HepG2 (cell line): Measurements from ENCODE around the gene CTXN1. TPM values are rescaled to one million over a fixed set of nuclear protein-coding genes. Genes with fewer than 3 reads are reported as not detected.
A peak's percentile ranks its signal among the peaks of the same experiment; 100 is the strongest.

Experiments
- CHD4 ChIP-seq: fragments of 200-600 bp; sonication (generic); IDR thresholded peaks from 2 replicates; pipeline ENCODE4 v1.7.0; 2017; ENCODE audit warnings: mild to moderate bottlenecking, low read length, borderline replicate concordance
- GTF3A ChIP-seq: sonication (generic); formaldehyde crosslinking; conservative IDR thresholded peaks from 2 replicates; pipeline ENCODE4 v1.4.0; 2020; ENCODE audit warnings: mild to moderate bottlenecking, missing genetic modification reagents
- HNRNPH1 ChIP-seq: fragments of 200-400 bp; formaldehyde crosslinking; optimal IDR thresholded peaks from 2 replicates; pipeline ENCODE3; 2017; ENCODE audit warnings: mild to moderate bottlenecking, low read depth, low read length
- IKZF4 ChIP-seq: sonication (generic); formaldehyde crosslinking; IDR thresholded peaks from 2 replicates; pipeline ENCODE4 v1.5.1; 2020; ENCODE audit warnings: borderline replicate concordance, mild to moderate bottlenecking, low read depth, missing genetic modification reagents; ENCODE audit errors: not compliant biosample characterization
- KMT2B ChIP-seq: IDR thresholded peaks from 2 replicates; pipeline ENCODE4 v1.6.1; 2016; ENCODE audit warnings: missing genetic modification reagents, missing compliant biosample characterization
- MXI1 ChIP-seq: IDR thresholded peaks from 3 replicates; pipeline ENCODE4 v1.6.1; 2012; ENCODE audit warnings: low read depth, low read length, inconsistent platforms, borderline replicate concordance
- NBN ChIP-seq: fragments of 450-650 bp; conservative IDR thresholded peaks from 2 replicates; pipeline ENCODE4 v1.6.1; 2017
- NCOR1 ChIP-seq: fragments of 200-600 bp; sonication (generic); IDR thresholded peaks from 2 replicates; pipeline ENCODE4 v1.7.0; 2017; ENCODE audit warnings: antibody characterized with exemption, low read length, borderline replicate concordance
- NFYC ChIP-seq: IDR thresholded peaks from 2 replicates; pipeline ENCODE4 v1.6.1; 2016; ENCODE audit warnings: missing genetic modification reagents, missing compliant biosample characterization
- NR2F2 ChIP-seq: IDR thresholded peaks from 2 replicates; pipeline ENCODE4 v1.6.1; 2012; ENCODE audit warnings: low read depth, inconsistent platforms, borderline replicate concordance
- RFX1 ChIP-seq: fragments of 450-650 bp; IDR thresholded peaks from 2 replicates; pipeline ENCODE4 v1.6.1; 2017
- RXRA ChIP-seq: sonication (generic); formaldehyde crosslinking; IDR thresholded peaks from 2 replicates; pipeline ENCODE4 v1.5.1; 2020; ENCODE audit warnings: missing genetic modification reagents
- SETDB1 ChIP-seq: sonication (generic); formaldehyde crosslinking; IDR thresholded peaks from 2 replicates; pipeline ENCODE4 v1.5.1; 2020; ENCODE audit warnings: missing genetic modification reagents, mild to moderate bottlenecking, borderline replicate concordance
- SRSF4 ChIP-seq: fragments of 200-400 bp; formaldehyde crosslinking; IDR thresholded peaks from one replicate; pipeline ENCODE4 v1.6.1; 2018; ENCODE audit warnings: mild to moderate bottlenecking, low read depth, low read length, moderate library complexity; ENCODE audit not compliant: poor library complexity, severe bottlenecking
- ZMYM2 ChIP-seq: sonication (generic); formaldehyde crosslinking; IDR thresholded peaks from 2 replicates; pipeline ENCODE4 v1.8.0; 2022; ENCODE audit warnings: mild to moderate bottlenecking, missing genetic modification reagents
- ZNF232 ChIP-seq: sonication (generic); formaldehyde crosslinking; IDR thresholded peaks from 2 replicates; pipeline ENCODE4 v1.4.0; 2020; ENCODE audit warnings: missing genetic modification reagents, borderline replicate concordance
- ZNF547 ChIP-seq: sonication (generic); formaldehyde crosslinking; IDR thresholded peaks from 2 replicates; pipeline ENCODE4 v1.5.1; 2020; ENCODE audit warnings: mild to moderate bottlenecking, missing genetic modification reagents
- ZNF563 ChIP-seq: sonication (generic); formaldehyde crosslinking; IDR thresholded peaks from 2 replicates; pipeline ENCODE4 v1.8.0; 2022; ENCODE audit warnings: mild to moderate bottlenecking, moderate library complexity, missing genetic modification reagents
- ZNF605 ChIP-seq: sonication (generic); formaldehyde crosslinking; IDR thresholded peaks from 2 replicates; pipeline ENCODE4 v1.8.0; 2022; ENCODE audit warnings: mild to moderate bottlenecking, missing genetic modification reagents
- ZNF670 ChIP-seq: sonication (generic); formaldehyde crosslinking; IDR thresholded peaks from 2 replicates; pipeline ENCODE4 v1.8.0; 2022; ENCODE audit warnings: mild to moderate bottlenecking, missing genetic modification reagents, borderline replicate concordance
- polyA plus RNA-seq, 8 experiments: library from polyadenylated mRNA; depleted of rRNA in 3 of 8; stranded (reverse) in 7 of 8; unstranded in 1 of 8; fragments of >200 nt; fragmentation: Illumina TruSeq in 4 of 8; extraction: Trizol in 4 of 8; gene quantifications; 2 replicates each; pipeline versions ENCODE4 v1.2.1 to v1.2.3, GENCODE V29; 2011 to 2016; ENCODE audit warnings: low read depth in 4 of 8, missing spikeins in 1 of 8, mixed read lengths in 1 of 8; ENCODE audit not compliant: insufficient read depth in 1 of 8
- total RNA-seq, 5 experiments: library from RNA; depleted of rRNA; stranded (reverse); fragments of >200 nt; fragmentation: Illumina TruSeq; extraction: Trizol; gene quantifications; 2 replicates each; pipeline ENCODE4 v1.2.3, GENCODE V29; 2016; ENCODE audit warnings: low read depth in 1 of 5
- TF ChIP-seq, protein P1 (sequence below): sonication (generic); formaldehyde crosslinking; IDR thresholded peaks from 2 replicates; pipeline ENCODE4 v1.5.1; 2020; ENCODE audit warnings: missing genetic modification reagents, mild to moderate bottlenecking, borderline replicate concordance
- TF ChIP-seq, protein P2 (sequence below): IDR thresholded peaks from 2 replicates; pipeline ENCODE4 v1.6.1; 2016
- TF ChIP-seq, protein P3 (sequence below): sonication (generic); formaldehyde crosslinking; conservative IDR thresholded peaks from 2 replicates; pipeline ENCODE4 v1.8.0; 2022; ENCODE audit warnings: low read depth, missing genetic modification reagents
- TF ChIP-seq, protein P4 (sequence below): sonication (generic); formaldehyde crosslinking; IDR thresholded peaks from 2 replicates; pipeline ENCODE4 v1.4.0; 2020; ENCODE audit warnings: mild to moderate bottlenecking, low read depth, missing genetic modification reagents
- TF ChIP-seq, protein P5 (sequence below): IDR thresholded peaks from 2 replicates; pipeline ENCODE4 v1.6.1; 2018; ENCODE audit warnings: missing genetic modification reagents

CTXN1 gene
- total and polyA plus RNA-seq, 2 of the 13 experiments (the other 11 are each of a cell fraction or from before 2014, with no cell fraction given) = 0.11 TPM; not detected in 1

DNA sequence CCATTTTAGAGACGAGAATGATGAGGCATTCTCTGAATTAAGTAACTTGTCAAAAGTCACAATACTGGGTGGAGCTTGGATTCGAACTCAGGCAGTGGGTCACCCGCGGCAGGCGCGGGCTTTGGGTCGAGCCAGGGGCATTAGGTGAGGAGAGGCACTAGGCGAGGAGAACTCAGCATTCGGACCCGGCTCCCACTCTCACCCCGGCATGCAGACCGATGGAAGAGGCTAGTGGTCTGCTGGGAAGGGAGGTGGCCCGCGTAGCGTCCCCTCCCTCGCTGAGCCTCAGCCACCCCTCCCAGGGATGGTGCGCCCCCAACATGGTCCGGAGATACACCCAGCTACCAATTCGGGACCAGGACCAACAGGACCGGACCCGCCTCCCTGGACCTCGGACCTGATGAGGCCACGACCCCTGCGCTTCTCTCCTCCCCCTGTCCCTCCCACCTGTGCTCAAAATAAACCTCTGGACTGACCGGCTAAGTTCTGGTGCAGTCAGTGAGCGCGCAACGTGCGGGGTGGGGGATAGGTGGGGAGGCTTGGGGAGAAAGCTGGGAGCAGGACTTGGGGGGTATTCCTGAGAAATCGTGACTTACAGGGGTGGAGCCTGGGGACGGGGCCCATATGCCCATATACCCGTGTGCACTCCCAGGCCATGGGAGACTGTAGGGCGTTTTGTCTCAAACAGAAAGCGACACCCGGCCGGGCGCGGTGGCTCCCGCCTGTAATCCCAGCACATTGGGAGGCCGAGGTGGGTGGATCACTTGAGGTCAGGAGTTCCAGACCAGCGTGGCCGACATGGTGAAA lies 7.1 kb downstream of the CTXN1 start (continued):
- TF ChIP-seq ZNF670 (CRISPR knock-in tag) = no peak
- TF ChIP-seq CHD4 = peak; percentile 88; the same call in 1 of the 2 replicates
- TF ChIP-seq, protein P1, sequence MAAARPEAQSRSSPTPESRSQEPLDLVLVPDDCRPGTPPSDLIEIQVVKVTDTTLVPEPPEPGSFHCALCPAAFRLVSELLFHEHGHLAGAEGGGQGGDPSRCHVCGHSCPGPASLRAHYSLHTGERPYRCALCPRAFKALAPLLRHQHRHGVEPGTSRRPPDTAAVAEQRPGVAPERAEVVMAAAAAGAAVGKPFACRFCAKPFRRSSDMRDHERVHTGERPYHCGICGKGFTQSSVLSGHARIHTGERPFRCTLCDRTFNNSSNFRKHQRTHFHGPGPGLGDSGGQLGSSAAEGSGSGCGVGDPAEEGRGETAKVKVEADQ (CRISPR knock-in tag) = peak; percentile 82
- peak; percentile 62; the same call in 1 of the 2 replicates for TF ChIP-seq NCOR1
- TF ChIP-seq ZNF605 = no peak
- TF ChIP-seq SRSF4 = no peak
- peak; percentile 77; the same call in 1 of the 2 replicates for TF ChIP-seq RXRA (CRISPR knock-in tag)
- peak; percentile 76; the same call in 1 of the 2 replicates for TF ChIP-seq NR2F2
- no peak for TF ChIP-seq NBN
- TF ChIP-seq SETDB1 = no peak
- TF ChIP-seq ZNF547 (CRISPR knock-in tag) = peak; percentile 48; the same call in 1 of the 2 replicates
- no peak for TF ChIP-seq ZNF232
- no peak for TF ChIP-seq HNRNPH1
- TF ChIP-seq IKZF4 = no peak
- 0 out of 2 replicates have a peak, but pooled peaks have one; percentile 31 for TF ChIP-seq ZMYM2 (CRISPR knock-in tag)
- no peak for TF ChIP-seq RFX1
- 0 out of 2 replicates have a peak, but pooled peaks have one; percentile 38 for TF ChIP-seq ZNF563 (CRISPR knock-in tag)
- TF ChIP-seq, protein P2, sequence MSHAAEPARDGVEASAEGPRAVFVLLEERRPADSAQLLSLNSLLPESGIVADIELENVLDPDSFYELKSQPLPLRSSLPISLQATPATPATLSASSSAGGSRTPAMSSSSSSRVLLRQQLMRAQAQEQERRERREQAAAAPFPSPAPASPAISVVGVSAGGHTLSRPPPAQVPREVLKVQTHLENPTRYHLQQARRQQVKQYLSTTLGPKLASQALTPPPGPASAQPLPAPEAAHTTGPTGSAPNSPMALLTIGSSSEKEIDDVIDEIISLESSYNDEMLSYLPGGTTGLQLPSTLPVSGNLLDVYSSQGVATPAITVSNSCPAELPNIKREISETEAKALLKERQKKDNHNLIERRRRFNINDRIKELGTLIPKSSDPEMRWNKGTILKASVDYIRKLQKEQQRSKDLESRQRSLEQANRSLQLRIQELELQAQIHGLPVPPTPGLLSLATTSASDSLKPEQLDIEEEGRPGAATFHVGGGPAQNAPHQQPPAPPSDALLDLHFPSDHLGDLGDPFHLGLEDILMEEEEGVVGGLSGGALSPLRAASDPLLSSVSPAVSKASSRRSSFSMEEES (CRISPR knock-in tag) = no peak
- TF ChIP-seq, protein P3, sequence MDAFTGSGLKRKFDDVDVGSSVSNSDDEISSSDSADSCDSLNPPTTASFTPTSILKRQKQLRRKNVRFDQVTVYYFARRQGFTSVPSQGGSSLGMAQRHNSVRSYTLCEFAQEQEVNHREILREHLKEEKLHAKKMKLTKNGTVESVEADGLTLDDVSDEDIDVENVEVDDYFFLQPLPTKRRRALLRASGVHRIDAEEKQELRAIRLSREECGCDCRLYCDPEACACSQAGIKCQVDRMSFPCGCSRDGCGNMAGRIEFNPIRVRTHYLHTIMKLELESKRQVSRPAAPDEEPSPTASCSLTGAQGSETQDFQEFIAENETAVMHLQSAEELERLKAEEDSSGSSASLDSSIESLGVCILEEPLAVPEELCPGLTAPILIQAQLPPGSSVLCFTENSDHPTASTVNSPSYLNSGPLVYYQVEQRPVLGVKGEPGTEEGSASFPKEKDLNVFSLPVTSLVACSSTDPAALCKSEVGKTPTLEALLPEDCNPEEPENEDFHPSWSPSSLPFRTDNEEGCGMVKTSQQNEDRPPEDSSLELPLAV = no peak
- TF ChIP-seq KMT2B = no peak
- TF ChIP-seq, protein P4, sequence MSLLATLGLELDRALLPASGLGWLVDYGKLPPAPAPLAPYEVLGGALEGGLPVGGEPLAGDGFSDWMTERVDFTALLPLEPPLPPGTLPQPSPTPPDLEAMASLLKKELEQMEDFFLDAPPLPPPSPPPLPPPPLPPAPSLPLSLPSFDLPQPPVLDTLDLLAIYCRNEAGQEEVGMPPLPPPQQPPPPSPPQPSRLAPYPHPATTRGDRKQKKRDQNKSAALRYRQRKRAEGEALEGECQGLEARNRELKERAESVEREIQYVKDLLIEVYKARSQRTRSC = no peak
- peak; percentile 49; the same call in 1 of the 3 replicates for TF ChIP-seq MXI1
- TF ChIP-seq NFYC = no peak
- TF ChIP-seq, protein P5, sequence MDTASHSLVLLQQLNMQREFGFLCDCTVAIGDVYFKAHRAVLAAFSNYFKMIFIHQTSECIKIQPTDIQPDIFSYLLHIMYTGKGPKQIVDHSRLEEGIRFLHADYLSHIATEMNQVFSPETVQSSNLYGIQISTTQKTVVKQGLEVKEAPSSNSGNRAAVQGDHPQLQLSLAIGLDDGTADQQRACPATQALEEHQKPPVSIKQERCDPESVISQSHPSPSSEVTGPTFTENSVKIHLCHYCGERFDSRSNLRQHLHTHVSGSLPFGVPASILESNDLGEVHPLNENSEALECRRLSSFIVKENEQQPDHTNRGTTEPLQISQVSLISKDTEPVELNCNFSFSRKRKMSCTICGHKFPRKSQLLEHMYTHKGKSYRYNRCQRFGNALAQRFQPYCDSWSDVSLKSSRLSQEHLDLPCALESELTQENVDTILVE = 0 out of 2 replicates have a peak, but pooled peaks have one; percentile 10
- TF ChIP-seq GTF3A (CRISPR knock-in tag) = no peak
